Measurements from ENCODE around the gene PTPRZ1.

The PTPRZ1 gene

GRCh38 chr7:122038904-122039303 lies 165.9 kb downstream of the PTPRZ1 start:
- H2AFZ ChIP-seq (ENCODE audit: low read depth): no peak overlapping the region

GRCh38 chr7:122040147-122040546 lies 167.2 kb downstream of the PTPRZ1 start:
- TF ChIP-seq CTCF (conservative IDR thresholded peaks at IDR 0.05; ENCODE audit: low read depth, low read length): no peak
- H3K4me2 ChIP-seq: no peak overlapping the region
- no peak overlapping the region for H3K4me3 ChIP-seq (IDR thresholded peaks at IDR 0.05; ENCODE audit: insufficient read depth, low read depth, low read length)
- no peak overlapping the region for H3K9ac ChIP-seq
- H3K27me3 ChIP-seq (ENCODE audit: insufficient read depth, low read depth): no peaks in the 10 kb centered on the region
- H4K20me1 ChIP-seq (ENCODE audit: insufficient read depth): no peaks in the 10 kb centered on the region
- no peak overlapping the region for H2AFZ ChIP-seq (ENCODE audit: low read depth)
- no peaks in the 10 kb centered on the region for H3K36me3 ChIP-seq (ENCODE audit: insufficient read depth)
- H3K27ac ChIP-seq: no peak overlapping the region
- H3K79me2 ChIP-seq (ENCODE audit: insufficient read depth, low read depth): no peaks in the 10 kb centered on the region
- no peaks in the 10 kb centered on the region for H3K4me1 ChIP-seq (ENCODE audit: low read depth, poor library complexity, severe bottlenecking)

More at GRCh38 chr7:122038904-122039303, 165.9 kb downstream of the PTPRZ1 start:
- no peak overlapping the region for H3K9ac ChIP-seq
- no peak overlapping the region for H3K4me3 ChIP-seq (IDR thresholded peaks at IDR 0.05; ENCODE audit: insufficient read depth, low read depth, low read length)
- H3K27me3 ChIP-seq (ENCODE audit: insufficient read depth, low read depth): no peaks in the 10 kb centered on the region
- TF ChIP-seq CTCF (conservative IDR thresholded peaks at IDR 0.05; ENCODE audit: low read depth, low read length): no peak
- H3K27ac ChIP-seq: no peak overlapping the region
- H3K36me3 ChIP-seq (ENCODE audit: insufficient read depth): no peaks in the 10 kb centered on the region
- H3K4me1 ChIP-seq (ENCODE audit: low read depth, poor library complexity, severe bottlenecking): no peaks in the 10 kb centered on the region
- no peaks in the 10 kb centered on the region for H4K20me1 ChIP-seq (ENCODE audit: insufficient read depth)
- H3K79me2 ChIP-seq (ENCODE audit: insufficient read depth, low read depth): no peaks in the 10 kb centered on the region
- H3K4me2 ChIP-seq: no peak overlapping the region

- H3K27ac ChIP-seq: no peak overlapping the region
- no peak overlapping the region for H3K9ac ChIP-seq
- TF ChIP-seq CTCF (conservative IDR thresholded peaks at IDR 0.05; ENCODE audit: low read depth, low read length): no peak
- no peak overlapping the region for H2AFZ ChIP-seq (ENCODE audit: low read depth)
- H3K4me1 ChIP-seq (ENCODE audit: low read depth, poor library complexity, severe bottlenecking): no peaks in the 10 kb centered on the region
- no peaks in the 10 kb centered on the region for H4K20me1 ChIP-seq (ENCODE audit: insufficient read depth)
- no peak overlapping the region for H3K4me3 ChIP-seq (IDR thresholded peaks at IDR 0.05; ENCODE audit: insufficient read depth, low read depth, low read length)
- no peaks in the 10 kb centered on the region for H3K79me2 ChIP-seq (ENCODE audit: insufficient read depth, low read depth)
- no peak overlapping the region for H3K4me2 ChIP-seq
- no peaks in the 10 kb centered on the region for H3K36me3 ChIP-seq (ENCODE audit: insufficient read depth)
- no peaks in the 10 kb centered on the region for H3K27me3 ChIP-seq (ENCODE audit: insufficient read depth, low read depth)
Measured at GRCh38 chr7:122046402-122046801, 173.4 kb downstream of the PTPRZ1 start.

- Histone ChIP-seq H3K27ac (no peak overlapping the region), H3K4me3 (IDR thresholded peaks at IDR 0.05; ENCODE audit: insufficient read depth, low read depth, low read length) (no peak overlapping the region), H3K36me3 (ENCODE audit: insufficient read depth) (no peaks in the 10 kb centered on the region), H2AFZ (ENCODE audit: low read depth) (no peak overlapping the region), H3K79me2 (ENCODE audit: insufficient read depth, low read depth) (no peaks in the 10 kb centered on the region), H3K9ac (no peak overlapping the region), H4K20me1 (ENCODE audit: insufficient read depth) (no peaks in the 10 kb centered on the region), H3K27me3 (ENCODE audit: insufficient read depth, low read depth) (no peaks in the 10 kb centered on the region), H3K4me1 (ENCODE audit: low read depth, poor library complexity, severe bottlenecking) (no peaks in the 10 kb centered on the region), H3K4me2 (no peak overlapping the region)
- TF ChIP-seq CTCF (conservative IDR thresholded peaks at IDR 0.05; ENCODE audit: low read depth, low read length): no peak
Measured at GRCh38 chr7:122054393-122054792, 181.4 kb downstream of the PTPRZ1 start.
